Lower lobe of right lung (tissue), 2 donors: ENCODE results near the gene CRLF1. TPM values are rescaled to one million over a fixed set of nuclear protein-coding genes. Genes with fewer than 3 reads are reported as not detected.
"Not testable (repeated sequence)": the region's sequence is repeated elsewhere in the genome, so short reads cannot be mapped to it uniquely, and the experiment has no call there.

Source experiments
- ATAC-seq, 2 donors: fragments of 200-7000 bp; cut with Tn5 transposase; one replicate each; pipeline ENCODE4 v1.9.1; 2020 to 2022; ENCODE audit warnings: mild to moderate bottlenecking in 2 of 2, moderate library complexity in 2 of 2
- DNase-seq: peaks from one replicate; pipeline ENCODE4 v3.0.0-alpha.2; 2020
- H3K27ac ChIP-seq: fragments of 200-600 bp; one replicate; pipeline ENCODE4 v1.8.0; 2022
- H3K27me3 ChIP-seq: fragments of 200-600 bp; one replicate; pipeline ENCODE4 v1.8.0; 2022; ENCODE audit warnings: low read depth
- H3K36me3 ChIP-seq: fragments of 200-600 bp; one replicate; pipeline ENCODE4 v1.8.0; 2022; ENCODE audit warnings: mild to moderate bottlenecking
- H3K4me1 ChIP-seq: fragments of 200-600 bp; one replicate; pipeline ENCODE4 v1.8.0; 2022
- H3K4me3 ChIP-seq: fragments of 200-600 bp; one replicate; pipeline ENCODE4 v1.8.0; 2022; ENCODE audit warnings: mild to moderate bottlenecking
- H3K9me3 ChIP-seq: fragments of 200-600 bp; one replicate; pipeline ENCODE4 v1.8.0; 2022
- CTCF ChIP-seq: fragments of 200-600 bp; IDR thresholded peaks from one replicate; pipeline ENCODE4 v1.8.0; 2022; ENCODE audit warnings: antibody characterized with exemption, mild to moderate bottlenecking
- intact Hi-C: fragments of 100-400 bp; cut with DNase I; formaldehyde crosslinking; loops from one replicate; pipeline ENCODE4 v1.11.0; 2022
- total RNA-seq: library from RNA; stranded (reverse); fragmentation: NEBNext Ultra II Directional; extraction: Animal tissue kit (Norgen Biotek cat#: 25700); gene quantifications from one replicate; pipeline ENCODE4 v1.2.1, GENCODE V29; 2021
- donor health status: DM: no; HTN: yes; CAD: no; lungs with severe emphysema.

CRLF1 gene
- total RNA-seq, 1 donor from 2014 or later: 19.9 TPM

- H3K27ac ChIP-seq: no peak overlapping the region
- H3K27me3 ChIP-seq: peaks cover 79% of the 10 kb centered on the region
- H3K9me3 ChIP-seq: no peaks in the 10 kb centered on the region
- peak; percentile 9 for TF ChIP-seq CTCF
- no peak for DNase-seq
- peaks cover 23% of the 10 kb centered on the region for H3K4me1 ChIP-seq
- H3K36me3 ChIP-seq: no peaks in the 10 kb centered on the region
- no peak for ATAC-seq
- H3K4me3 ChIP-seq: no peak overlapping the region
- intact Hi-C loops: no loop called here
Measured at GRCh38 chr19:18603255-18603957, 3.2 kb downstream of the CRLF1 start.

GRCh38 chr19:18601875-18602274 is 4.7 kb downstream of the CRLF1 start:
- no peak overlapping the region for H3K27ac ChIP-seq
- no peaks in the 10 kb centered on the region for H3K9me3 ChIP-seq
- H3K4me3 ChIP-seq: no peak overlapping the region
- ATAC-seq: no peak
- TF ChIP-seq CTCF: no peak
- peaks cover 10% of the 10 kb centered on the region for H3K4me1 ChIP-seq
- no peak for DNase-seq
- no peaks in the 10 kb centered on the region for H3K36me3 ChIP-seq
- intact Hi-C loops: no loop called here
- H3K27me3 ChIP-seq: peaks cover 73% of the 10 kb centered on the region

- H3K9me3 ChIP-seq, H3K36me3 ChIP-seq, intact Hi-C loops, H3K4me3 ChIP-seq, H3K4me1 ChIP-seq, H3K27ac ChIP-seq, DNase-seq, ATAC-seq: not testable (repeated sequence)
- H3K27me3 ChIP-seq: peaks cover 68% of the 10 kb centered on the region
Measured at GRCh38 chr19:18600692-18601397, 5.8 kb downstream of the CRLF1 start.

- Histone ChIP-seq H3K4me1 (peaks cover 20% of the 10 kb centered on the region), H3K9me3 (no peaks in the 10 kb centered on the region), H3K27ac (no peak overlapping the region), H3K27me3 (peaks cover 54% of the 10 kb centered on the region), H3K36me3 (no peaks in the 10 kb centered on the region), H3K4me3 (no peak overlapping the region)
- TF ChIP-seq CTCF: no peak
- no peak for ATAC-seq
- intact Hi-C loops: no loop called here
- DNase-seq: no peak
Measured at GRCh38 chr19:18599485-18599884, 7.1 kb downstream of the CRLF1 start.

GRCh38 chr19:18597809-18598660 is 8.6 kb downstream of the CRLF1 start:
- Histone ChIP-seq H3K4me3 (no peak overlapping the region), H3K36me3 (no peaks in the 10 kb centered on the region), H3K9me3 (no peaks in the 10 kb centered on the region), H3K27ac (no peak overlapping the region), H3K27me3 (peaks cover 40% of the 10 kb centered on the region), H3K4me1 (peaks cover 18% of the 10 kb centered on the region)
- intact Hi-C loops: no loop called here
- TF ChIP-seq CTCF: no peak
- DNase-seq: no peak
- no peak for ATAC-seq
